Measurements from ENCODE around the gene MICAL3. TPM values are rescaled to one million over a fixed set of nuclear protein-coding genes. Genes with fewer than 3 reads are reported as not detected.
"Not testable (repeated sequence)": the region's sequence is repeated elsewhere in the genome, so short reads cannot be mapped to it uniquely, and the experiment has no call there.

MICAL3 gene
- total RNA-seq, 2 experiments from 2014 or later: 30.3 to 31.4 TPM

GRCh38 chr22:17945888-17946648 lies 78.3 kb downstream of the MICAL3 start:
- Mint-ChIP-seq H3K4me1 (no peaks in the 10 kb centered on the region), H3K27me3 (no peaks in the 10 kb centered on the region), H3K4me3 (no peak overlapping the region), H3K36me3 (ENCODE audit: low read depth) (no peaks in the 10 kb centered on the region), H3K9me3 (no peaks in the 10 kb centered on the region), H3K27ac (no peak overlapping the region)
- POLR2A ChIA-PET: no interaction called here
- CTCF ChIA-PET: no interaction called here
- DNase-seq: no peak

- Mint-ChIP-seq H3K4me1 (no peaks in the 10 kb centered on the region), H3K27ac (no peak overlapping the region), H3K9me3 (no peaks in the 10 kb centered on the region), H3K4me3 (no peak overlapping the region), H3K27me3 (no peaks in the 10 kb centered on the region), H3K36me3 (ENCODE audit: low read depth) (no peaks in the 10 kb centered on the region)
- no peak for DNase-seq
- ChIA-PET CTCF (no interaction called here), POLR2A (no interaction called here)
Observed at GRCh38 chr22:17945156-17945887, 79.0 kb downstream of the MICAL3 start.

- ChIA-PET POLR2A (no interaction called here), CTCF (no interaction called here)
- no peak for DNase-seq
- H3K4me3 Mint-ChIP-seq: no peak overlapping the region
- H3K27ac Mint-ChIP-seq: no peak overlapping the region
- H3K4me1 Mint-ChIP-seq: no peaks in the 10 kb centered on the region
- no peaks in the 10 kb centered on the region for H3K36me3 Mint-ChIP-seq (ENCODE audit: low read depth)
- H3K9me3 Mint-ChIP-seq: no peaks in the 10 kb centered on the region
- H3K27me3 Mint-ChIP-seq: no peaks in the 10 kb centered on the region
Observed at GRCh38 chr22:17944256-17944655, 80.1 kb downstream of the MICAL3 start.

- no peaks in the 10 kb centered on the region for H3K4me1 Mint-ChIP-seq
- no peak overlapping the region for H3K4me3 Mint-ChIP-seq
- DNase-seq: no peak
- H3K27ac Mint-ChIP-seq: no peak overlapping the region
- POLR2A ChIA-PET: no interaction called here
- CTCF ChIA-PET: no interaction called here
- H3K27me3 Mint-ChIP-seq: no peaks in the 10 kb centered on the region
- H3K36me3 Mint-ChIP-seq (ENCODE audit: low read depth): no peaks in the 10 kb centered on the region
- H3K9me3 Mint-ChIP-seq: no peaks in the 10 kb centered on the region
Observed at GRCh38 chr22:17943533-17944249, 80.7 kb downstream of the MICAL3 start.

- Mint-ChIP-seq H3K9me3 (no peaks in the 10 kb centered on the region), H3K27ac (no peak overlapping the region), H3K4me3 (no peak overlapping the region), H3K27me3 (no peaks in the 10 kb centered on the region), H3K4me1 (no peaks in the 10 kb centered on the region), H3K36me3 (ENCODE audit: low read depth) (no peaks in the 10 kb centered on the region)
- CTCF ChIA-PET: no interaction called here
- DNase-seq: no peak
- POLR2A ChIA-PET: no interaction called here
Observed at GRCh38 chr22:17942721-17943120, 81.6 kb downstream of the MICAL3 start.

GRCh38 chr22:17941471-17942406 lies 82.6 kb downstream of the MICAL3 start:
- POLR2A ChIA-PET: no interaction called here
- Mint-ChIP-seq H3K27me3 (no peaks in the 10 kb centered on the region), H3K9me3 (no peaks in the 10 kb centered on the region), H3K4me3 (no peak overlapping the region), H3K27ac (no peak overlapping the region), H3K4me1 (no peaks in the 10 kb centered on the region), H3K36me3 (ENCODE audit: low read depth) (no peaks in the 10 kb centered on the region)
- CTCF ChIA-PET: no interaction called here
- no peak for DNase-seq

GRCh38 chr22:17939579-17939978 lies 84.8 kb downstream of the MICAL3 start:
- no peak overlapping the region for H3K4me3 Mint-ChIP-seq
- ChIA-PET POLR2A (no interaction called here), CTCF (no interaction called here)
- H3K4me1 Mint-ChIP-seq: peaks cover 3% of the 10 kb centered on the region
- no peaks in the 10 kb centered on the region for H3K36me3 Mint-ChIP-seq (ENCODE audit: low read depth)
- no peak overlapping the region for H3K27ac Mint-ChIP-seq
- H3K27me3 Mint-ChIP-seq: no peaks in the 10 kb centered on the region
- no peak for DNase-seq
- no peaks in the 10 kb centered on the region for H3K9me3 Mint-ChIP-seq

- Mint-ChIP-seq H3K36me3 (ENCODE audit: low read depth) (no peaks in the 10 kb centered on the region), H3K9me3 (no peaks in the 10 kb centered on the region), H3K27ac (no peak overlapping the region), H3K27me3 (no peaks in the 10 kb centered on the region), H3K4me3 (no peak overlapping the region), H3K4me1 (peaks cover 3% of the 10 kb centered on the region)
- CTCF ChIA-PET: no interaction called here
- DNase-seq: no peak
- POLR2A ChIA-PET: no interaction called here
Observed at GRCh38 chr22:17939011-17939410, 85.3 kb downstream of the MICAL3 start.

GRCh38 chr22:17938484-17938924 lies 85.9 kb downstream of the MICAL3 start:
- Mint-ChIP-seq H3K36me3 (ENCODE audit: low read depth) (no peaks in the 10 kb centered on the region), H3K4me3 (no peak overlapping the region), H3K27ac (no peak overlapping the region), H3K9me3 (no peaks in the 10 kb centered on the region), H3K4me1 (peaks cover 3% of the 10 kb centered on the region), H3K27me3 (no peaks in the 10 kb centered on the region)
- POLR2A ChIA-PET: no interaction called here
- CTCF ChIA-PET: no interaction called here
- DNase-seq: no peak

- H3K27me3 Mint-ChIP-seq; DNase-seq; H3K9me3 Mint-ChIP-seq; H3K4me3 Mint-ChIP-seq; H3K36me3 Mint-ChIP-seq (ENCODE audit: low read depth); POLR2A ChIA-PET; CTCF ChIA-PET; H3K27ac Mint-ChIP-seq: not testable (repeated sequence)
- H3K4me1 Mint-ChIP-seq: peaks cover 13% of the 10 kb centered on the region
Observed at GRCh38 chr22:17932457-17932856, 91.9 kb downstream of the MICAL3 start.

- POLR2A ChIA-PET: no interaction called here
- no peak for DNase-seq
- H3K4me3 Mint-ChIP-seq: no peak overlapping the region
- peaks cover 3% of the 10 kb centered on the region for H3K36me3 Mint-ChIP-seq (ENCODE audit: low read depth)
- no peaks in the 10 kb centered on the region for H3K9me3 Mint-ChIP-seq
- H3K27me3 Mint-ChIP-seq: no peaks in the 10 kb centered on the region
- CTCF ChIA-PET: no interaction called here
- no peak overlapping the region for H3K27ac Mint-ChIP-seq
- peaks cover 13% of the 10 kb centered on the region for H3K4me1 Mint-ChIP-seq
Observed at GRCh38 chr22:17931400-17931825, 92.9 kb downstream of the MICAL3 start.

GRCh38 chr22:17930455-17931313 lies 93.7 kb downstream of the MICAL3 start:
- Mint-ChIP-seq H3K4me1 (peaks cover 13% of the 10 kb centered on the region), H3K27me3 (no peaks in the 10 kb centered on the region), H3K4me3 (no peak overlapping the region), H3K36me3 (ENCODE audit: low read depth) (peaks cover 3% of the 10 kb centered on the region), H3K9me3 (no peaks in the 10 kb centered on the region), H3K27ac (no peak overlapping the region)
- no peak for DNase-seq
- POLR2A ChIA-PET: no interaction called here
- CTCF ChIA-PET: no interaction called here
